ENCODE results near the gene TMEM214. TPM values are rescaled to one million over a fixed set of nuclear protein-coding genes. Genes with fewer than 3 reads are reported as not detected.
"Not testable (repeated sequence)": the region's sequence is repeated elsewhere in the genome, so short reads cannot be mapped to it uniquely, and the experiment has no call there.

TMEM214 gene
- total RNA-seq, 2 experiments from 2014 or later: 22.0 to 24.6 TPM

DNA sequence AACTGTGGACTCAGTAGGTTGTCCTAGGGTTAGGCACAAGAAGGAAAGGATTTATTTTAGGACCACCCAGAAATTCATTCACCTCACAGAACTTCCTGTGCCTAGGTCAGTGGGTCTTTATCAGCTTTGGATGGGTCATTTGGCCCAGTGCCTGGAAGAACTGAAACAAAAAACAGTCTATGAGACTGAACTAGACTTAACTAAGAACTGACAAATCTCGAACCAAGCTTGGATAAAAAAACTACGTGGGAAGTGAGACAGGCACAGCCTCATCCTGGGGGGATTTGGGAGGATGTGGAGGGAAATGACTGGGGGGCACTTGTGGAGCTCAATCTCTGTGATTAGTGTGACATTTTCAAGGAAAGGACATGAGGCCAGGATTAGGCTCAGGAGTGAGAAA, 41.0 kb downstream of the TMEM214 start:
- Histone ChIP-seq H3K36me3 (ENCODE audit: insufficient read depth, low read length) (peaks cover 14% of the 10 kb centered on the region), H3K4me1 (ENCODE audit: insufficient read depth, low read length) (peaks cover 60% of the 10 kb centered on the region), H3K27me3 (ENCODE audit: control insufficient read depth in 1 of 2, insufficient read depth in 2 of 2, low read length in 2 of 2) (no peaks in the 10 kb centered on the region), H3K9me3 (ENCODE audit: control insufficient read depth in 1 of 2, insufficient read depth in 1 of 2, low read length in 2 of 2) (no peaks in the 10 kb centered on the region), H3K4me3 (ENCODE audit: low read length) (no peak overlapping the region), H3K27ac (ENCODE audit: low read depth in 1 of 2, low read length in 2 of 2) (no peak overlapping the region)
- peaks cover 80% of the 10 kb centered on the region for H3K4me1 Mint-ChIP-seq (ENCODE audit: low read depth)
- ATAC-seq (ENCODE audit: poor library complexity) (no peak), DNase-seq (no peak)
- H3K27me3 Mint-ChIP-seq: no peaks in the 10 kb centered on the region
- CTCF ChIA-PET: interaction anchor here (0.6 to 1.3 kb wide), 4 partner anchors 13 to 302 kb away, joined by 3 to 8 read pairs (median 3); partner anchors contain the start of gene KHK
- no peaks in the 10 kb centered on the region for H3K9me3 Mint-ChIP-seq
- POLR2A ChIA-PET: interaction anchor here (10.6 to 13.4 kb wide), 2 partner anchors 10 to 18 kb away, joined by 161 to 301 read pairs; partner anchors contain the start of genes AGBL5 and KHK
- peaks cover 22% of the 10 kb centered on the region for H3K36me3 Mint-ChIP-seq (ENCODE audit: low read depth)
- peak overlapping the region; percentile 86 for H3K4me3 Mint-ChIP-seq
- TF ChIP-seq, protein P1, sequence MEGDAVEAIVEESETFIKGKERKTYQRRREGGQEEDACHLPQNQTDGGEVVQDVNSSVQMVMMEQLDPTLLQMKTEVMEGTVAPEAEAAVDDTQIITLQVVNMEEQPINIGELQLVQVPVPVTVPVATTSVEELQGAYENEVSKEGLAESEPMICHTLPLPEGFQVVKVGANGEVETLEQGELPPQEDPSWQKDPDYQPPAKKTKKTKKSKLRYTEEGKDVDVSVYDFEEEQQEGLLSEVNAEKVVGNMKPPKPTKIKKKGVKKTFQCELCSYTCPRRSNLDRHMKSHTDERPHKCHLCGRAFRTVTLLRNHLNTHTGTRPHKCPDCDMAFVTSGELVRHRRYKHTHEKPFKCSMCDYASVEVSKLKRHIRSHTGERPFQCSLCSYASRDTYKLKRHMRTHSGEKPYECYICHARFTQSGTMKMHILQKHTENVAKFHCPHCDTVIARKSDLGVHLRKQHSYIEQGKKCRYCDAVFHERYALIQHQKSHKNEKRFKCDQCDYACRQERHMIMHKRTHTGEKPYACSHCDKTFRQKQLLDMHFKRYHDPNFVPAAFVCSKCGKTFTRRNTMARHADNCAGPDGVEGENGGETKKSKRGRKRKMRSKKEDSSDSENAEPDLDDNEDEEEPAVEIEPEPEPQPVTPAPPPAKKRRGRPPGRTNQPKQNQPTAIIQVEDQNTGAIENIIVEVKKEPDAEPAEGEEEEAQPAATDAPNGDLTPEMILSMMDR (IDR thresholded peaks at IDR 0.05): no peak
- H3K27ac Mint-ChIP-seq: peak overlapping the region; percentile 73
- intact Hi-C loops (cut with DNase I, micrococcal nuclease): loop anchor here in 1 of 2 experiments (5.0 kb wide), 2 partner anchors 59 to 139 kb away; partner anchors contain the start of genes ATRAID, PREB and SLC5A6

DNA sequence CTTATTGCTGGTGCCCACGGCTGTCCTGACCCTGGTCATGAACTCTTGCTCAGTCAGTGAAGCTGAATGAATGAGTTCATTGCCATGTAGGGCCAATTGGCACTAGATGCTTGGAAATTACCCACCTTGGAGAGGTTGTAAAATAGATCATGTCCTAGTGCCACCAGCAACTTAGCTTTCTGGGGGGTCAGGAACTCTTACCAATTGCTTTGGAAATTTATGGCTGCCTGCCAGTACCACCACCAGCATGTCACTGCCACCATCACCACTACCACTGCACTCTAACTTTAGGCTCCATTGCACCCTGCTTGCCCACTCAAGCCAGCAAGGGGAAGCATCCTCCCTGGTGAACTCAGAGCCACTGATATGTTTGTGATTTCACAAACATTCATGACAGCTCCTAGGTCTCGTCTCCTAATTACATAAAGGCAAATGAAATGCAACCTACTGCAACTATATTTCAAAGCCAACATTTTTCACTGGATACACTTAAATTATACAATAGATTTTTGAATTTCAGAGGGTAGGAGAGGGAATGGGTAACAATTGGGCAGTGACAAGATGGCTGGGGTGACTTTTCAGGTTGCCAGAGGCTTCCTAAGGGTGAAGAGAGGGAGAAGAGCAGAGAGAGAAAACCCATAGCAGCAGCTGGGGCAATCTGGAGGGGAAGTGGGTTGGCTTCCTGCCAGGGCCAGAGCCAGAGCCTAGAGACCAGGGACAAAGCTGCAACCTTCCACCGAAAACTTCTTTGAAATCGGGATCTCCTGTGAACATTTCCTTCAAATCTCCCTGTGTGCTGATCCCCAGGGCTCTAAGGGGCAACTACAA, 42.2 kb downstream of the TMEM214 start:
- H3K36me3 ChIP-seq (ENCODE audit: insufficient read depth, low read length): peaks cover 2% of the 10 kb centered on the region
- Mint-ChIP-seq H3K27ac (peak overlapping the region; percentile 73), H3K9me3 (no peaks in the 10 kb centered on the region), H3K36me3 (ENCODE audit: low read depth) (peaks cover 11% of the 10 kb centered on the region), H3K4me3 (peak overlapping the region; percentile 80), H3K27me3 (no peaks in the 10 kb centered on the region), H3K4me1 (ENCODE audit: low read depth) (peaks cover 69% of the 10 kb centered on the region)
- ATAC-seq (ENCODE audit: poor library complexity): no peak
- CTCF ChIA-PET: interaction anchor here (0.9 kb wide), 1 partner anchor 113 kb away, joined by 3 read pairs; no protein-coding TSS in a partner anchor
- H3K9me3 ChIP-seq (ENCODE audit: control insufficient read depth in 1 of 2, insufficient read depth in 1 of 2, low read length in 2 of 2): no peaks in the 10 kb centered on the region
- intact Hi-C loops (cut with DNase I, micrococcal nuclease): loop anchor here in 1 of 2 experiments (5.0 kb wide), 2 partner anchors 57 to 137 kb away; partner anchors contain the start of genes ATRAID, PREB and SLC5A6
- DNase-seq: peak in 13 of 14 experiments; percentile 38 to 80 (median 53)
- peak overlapping the region in 1 of 2 donors; percentile 22 for H3K27ac ChIP-seq (ENCODE audit: low read depth in 1 of 2, low read length in 2 of 2)
- H3K4me1 ChIP-seq (ENCODE audit: insufficient read depth, low read length): peaks cover 48% of the 10 kb centered on the region
- no peaks in the 10 kb centered on the region for H3K27me3 ChIP-seq (ENCODE audit: control insufficient read depth in 1 of 2, insufficient read depth in 2 of 2, low read length in 2 of 2)
- TF ChIP-seq, protein P1 (IDR thresholded peaks at IDR 0.05): no peak
- no peak overlapping the region for H3K4me3 ChIP-seq (ENCODE audit: low read length)
- POLR2A ChIA-PET: interaction anchor here (10.6 to 13.4 kb wide), 2 partner anchors 9 to 20 kb away, joined by 161 to 301 read pairs; partner anchors contain the start of genes AGBL5 and KHK

DNA sequence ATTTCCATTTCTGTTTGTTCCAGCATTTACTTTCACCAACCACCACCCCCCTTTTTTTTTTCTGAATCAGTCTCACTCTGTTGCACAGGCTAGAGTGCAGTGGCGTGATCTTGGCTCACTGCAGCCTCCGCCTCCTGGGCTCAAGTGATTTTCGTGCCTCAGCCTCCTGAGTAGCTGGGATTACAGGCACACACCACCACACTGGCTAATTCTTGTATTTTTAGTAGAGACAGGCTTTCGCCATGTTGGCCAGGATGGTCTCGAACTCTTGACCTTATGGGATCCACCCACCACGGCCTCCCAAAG, 42.8 kb downstream of the TMEM214 start:
- peak overlapping the region; percentile 80 for H3K4me3 Mint-ChIP-seq
- H3K27me3 Mint-ChIP-seq; H3K36me3 ChIP-seq (ENCODE audit: insufficient read depth, low read length); DNase-seq; H3K36me3 Mint-ChIP-seq (ENCODE audit: low read depth); intact Hi-C loops (cut with DNase I, micrococcal nuclease); H3K9me3 ChIP-seq (ENCODE audit: control insufficient read depth in 1 of 2, insufficient read depth in 1 of 2, low read length in 2 of 2); ATAC-seq (ENCODE audit: poor library complexity); H3K27me3 ChIP-seq (ENCODE audit: control insufficient read depth in 1 of 2, insufficient read depth in 2 of 2, low read length in 2 of 2); H3K4me3 ChIP-seq (ENCODE audit: low read length); H3K9me3 Mint-ChIP-seq; CTCF ChIA-PET: not testable (repeated sequence)
- H3K27ac ChIP-seq (ENCODE audit: low read depth in 1 of 2, low read length in 2 of 2): peak overlapping the region in 1 of 2 donors; percentile 22
- H3K4me1 ChIP-seq (ENCODE audit: insufficient read depth, low read length): peaks cover 45% of the 10 kb centered on the region
- POLR2A ChIA-PET: interaction anchor here (10.6 to 13.4 kb wide), 2 partner anchors 8 to 20 kb away, joined by 161 to 301 read pairs; partner anchors contain the start of genes AGBL5 and KHK
- peak overlapping the region; percentile 73 for H3K27ac Mint-ChIP-seq
- H3K4me1 Mint-ChIP-seq (ENCODE audit: low read depth): peaks cover 65% of the 10 kb centered on the region

Measured in CD4-positive, alpha-beta T cell (primary cell).